Endothelial cell (in vitro differentiated cells): Measurements from ENCODE around the gene UBE3B. TPM values are rescaled to one million over a fixed set of nuclear protein-coding genes. Genes with fewer than 3 reads are reported as not detected.
A peak's percentile ranks its signal among the peaks of the same experiment; 100 is the strongest.

Experiments used
- DNase-seq: peaks from one replicate; pipeline ENCODE4 v3.0.0; 2021; ENCODE audit warnings: low spot score
- H3K27ac Mint-ChIP-seq: one replicate; pipeline ENCODE4 v1.8.0; 2021; ENCODE audit warnings: mixed read lengths, inconsistent platforms; ENCODE audit not compliant: unreplicated experiment
- H3K27me3 Mint-ChIP-seq: one replicate; pipeline ENCODE4 v1.8.0; 2021; ENCODE audit warnings: mild to moderate bottlenecking, moderate library complexity, mixed read lengths, inconsistent platforms; ENCODE audit not compliant: unreplicated experiment
- H3K36me3 Mint-ChIP-seq: one replicate; pipeline ENCODE4 v1.8.0; 2021; ENCODE audit warnings: mild to moderate bottlenecking, low read depth, mixed read lengths, inconsistent platforms; ENCODE audit not compliant: unreplicated experiment
- H3K4me1 Mint-ChIP-seq: one replicate; pipeline ENCODE4 v1.8.0; 2021; ENCODE audit warnings: mild to moderate bottlenecking, mixed read lengths, inconsistent platforms; ENCODE audit not compliant: unreplicated experiment
- H3K4me3 Mint-ChIP-seq: one replicate; pipeline ENCODE4 v1.8.0; 2021; ENCODE audit warnings: mild to moderate bottlenecking, mixed read lengths, inconsistent platforms; ENCODE audit not compliant: unreplicated experiment
- H3K9me3 Mint-ChIP-seq: one replicate; pipeline ENCODE4 v1.8.0; 2021; ENCODE audit warnings: mixed read lengths, inconsistent platforms; ENCODE audit not compliant: unreplicated experiment
- CTCF ChIP-seq: fragments of 200-600 bp; sonication (generic); IDR thresholded peaks from one replicate; pipeline ENCODE4 v1.5.0; 2021; ENCODE audit warnings: antibody characterized with exemption; ENCODE audit not compliant: unreplicated experiment
- total RNA-seq: library from RNA; stranded (reverse); fragmentation: NEBNext Ultra II Directional; extraction: Animal tissue kit (Norgen Biotek cat#: 25700); gene quantifications from one replicate; pipeline ENCODE4 v1.2.1, GENCODE V29; 2021; ENCODE audit not compliant: unreplicated experiment

UBE3B gene
- total RNA-seq, 1 donor from 2014 or later = 44.3 TPM

DNA sequence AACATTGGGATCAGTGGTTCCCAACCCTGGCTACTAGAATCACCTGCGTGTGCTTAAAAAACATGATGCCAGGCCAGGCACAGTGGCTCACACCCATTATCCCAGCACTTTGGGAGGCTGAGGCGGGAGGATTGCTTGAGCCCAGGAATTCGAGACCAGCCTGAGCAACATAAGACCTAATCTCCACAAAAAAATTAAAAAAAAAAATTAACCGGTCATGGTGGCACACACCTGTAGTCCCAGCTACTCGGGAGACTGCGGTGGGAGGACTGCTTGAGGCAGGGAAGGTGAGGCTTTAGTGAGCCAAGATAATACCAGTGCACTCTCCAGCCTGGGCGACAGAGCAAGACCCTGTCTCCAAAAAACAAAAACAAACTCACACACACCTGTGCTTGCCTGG, 2.3 kb upstream of the UBE3B start:
- TF ChIP-seq CTCF = no peak
- no peaks in the 10 kb centered on the region for H3K9me3 Mint-ChIP-seq
- peaks cover 10% of the 10 kb centered on the region for H3K27me3 Mint-ChIP-seq
- peaks cover 61% of the 10 kb centered on the region for H3K4me1 Mint-ChIP-seq
- no peak for DNase-seq
- H3K4me3 Mint-ChIP-seq = peak overlapping the region; percentile 100
- H3K27ac Mint-ChIP-seq = peak overlapping the region; percentile 57
- peaks cover 17% of the 10 kb centered on the region for H3K36me3 Mint-ChIP-seq

DNA sequence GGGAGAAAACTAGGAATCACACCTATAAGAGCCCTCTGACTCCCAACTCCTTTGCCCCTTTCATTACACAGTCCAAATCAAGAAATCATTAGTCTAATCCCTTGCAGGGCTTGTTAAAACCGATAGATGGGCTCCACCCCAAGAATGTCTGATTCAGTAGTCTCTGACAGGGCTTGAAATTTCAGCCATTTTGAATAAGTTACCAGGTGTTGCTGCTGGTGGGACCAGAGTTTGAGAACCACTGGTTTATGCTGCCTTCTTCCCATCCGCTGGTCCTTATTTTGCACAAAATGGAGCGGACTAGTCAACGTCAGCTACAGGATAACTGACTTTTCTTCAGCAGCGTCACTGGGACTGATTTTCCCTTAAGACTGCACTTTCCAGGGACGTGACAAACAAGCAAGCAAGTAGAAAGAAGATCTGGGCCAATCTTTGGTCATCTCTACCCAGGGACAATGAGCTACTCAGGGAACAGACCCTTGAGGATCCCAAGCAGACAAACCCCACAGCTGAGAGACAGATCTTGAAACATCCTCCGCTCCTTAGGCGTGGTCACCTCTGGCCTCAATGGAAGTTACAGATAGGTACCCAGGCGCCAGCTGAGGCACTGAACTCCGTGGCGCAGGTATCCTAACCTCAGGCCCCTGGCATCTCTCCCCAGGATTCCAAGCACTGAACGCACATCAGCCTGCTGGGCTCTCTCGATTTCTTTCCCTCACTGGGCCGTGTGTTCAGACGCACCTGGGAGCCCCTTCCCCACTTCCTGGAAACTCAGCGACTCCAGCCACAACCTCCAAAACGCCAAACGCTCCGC, 1.2 kb upstream of the UBE3B start:
- Mint-ChIP-seq H3K4me3 (peak overlapping the region; percentile 100), H3K27ac (peak overlapping the region; percentile 99), H3K36me3 (peaks cover 8% of the 10 kb centered on the region), H3K4me1 (peaks cover 52% of the 10 kb centered on the region), H3K27me3 (peaks cover 10% of the 10 kb centered on the region), H3K9me3 (no peaks in the 10 kb centered on the region)
- TF ChIP-seq CTCF = no peak
- DNase-seq = no peak

GRCh38 chr12:109476807-109477184, 638 bp upstream of the UBE3B start:
- H3K4me3 Mint-ChIP-seq = peak overlapping the region; percentile 100
- DNase-seq = no peak
- H3K36me3 Mint-ChIP-seq = peaks cover 8% of the 10 kb centered on the region
- TF ChIP-seq CTCF = no peak
- H3K27me3 Mint-ChIP-seq = peaks cover 10% of the 10 kb centered on the region
- peak overlapping the region; percentile 99 for H3K27ac Mint-ChIP-seq
- H3K9me3 Mint-ChIP-seq = no peaks in the 10 kb centered on the region
- H3K4me1 Mint-ChIP-seq = peaks cover 52% of the 10 kb centered on the region

- Mint-ChIP-seq H3K27ac (peak overlapping the region; percentile 99), H3K4me3 (peak overlapping the region; percentile 100), H3K9me3 (no peaks in the 10 kb centered on the region), H3K4me1 (peaks cover 50% of the 10 kb centered on the region), H3K36me3 (peaks cover 8% of the 10 kb centered on the region), H3K27me3 (peaks cover 10% of the 10 kb centered on the region)
- DNase-seq = no peak
- no peak for TF ChIP-seq CTCF
Observed at GRCh38 chr12:109477963-109478315, 505 bp downstream of the UBE3B start.

DNA sequence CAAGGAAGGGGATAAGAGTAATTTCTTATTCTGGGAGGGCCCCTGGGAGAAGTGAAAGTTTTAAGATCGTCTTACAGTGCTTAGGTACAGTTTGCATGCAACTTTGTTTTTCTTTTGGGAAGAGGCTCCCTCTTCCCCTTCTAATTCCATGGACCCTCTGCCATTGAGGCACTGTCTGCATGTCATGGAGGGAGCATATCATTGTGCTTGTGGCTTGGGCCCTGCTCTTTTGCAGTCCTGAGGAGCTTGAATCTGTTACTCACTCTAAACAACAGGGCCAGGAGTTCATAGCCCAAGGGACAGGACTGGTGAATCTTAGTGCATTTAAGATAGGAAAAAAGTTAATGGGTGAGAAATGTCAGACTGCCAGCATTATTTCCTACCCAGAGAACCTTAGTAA, 2.3 kb downstream of the UBE3B start:
- Mint-ChIP-seq H3K4me1 (peaks cover 41% of the 10 kb centered on the region), H3K27me3 (peaks cover 10% of the 10 kb centered on the region), H3K27ac (no peak overlapping the region), H3K9me3 (no peaks in the 10 kb centered on the region), H3K36me3 (peaks cover 10% of the 10 kb centered on the region), H3K4me3 (peak overlapping the region; percentile 59)
- DNase-seq = no peak
- TF ChIP-seq CTCF = no peak
